GM12801 (cell line): ENCODE results near the gene CSMD2.

Experiments used
- CTCF ChIP-seq: IDR thresholded peaks from one replicate; pipeline ENCODE4 v1.5.1; 2011; ENCODE audit warnings: control low read depth; ENCODE audit not compliant: insufficient read length; ENCODE audit errors: extremely low read depth

CSMD2 gene

GRCh38 chr1:33946836-33947235 is 218.2 kb downstream of the CSMD2 start:
- TF ChIP-seq CTCF: no peak

GRCh38 chr1:33944846-33945245 is 220.2 kb downstream of the CSMD2 start:
- no peak for TF ChIP-seq CTCF

- TF ChIP-seq CTCF: no peak
Measured at GRCh38 chr1:33943978-33944377, 221.1 kb downstream of the CSMD2 start.

- no peak for TF ChIP-seq CTCF
Measured at GRCh38 chr1:33932871-33933270, 232.2 kb downstream of the CSMD2 start.

GRCh38 chr1:33931111-33931475 is 233.9 kb downstream of the CSMD2 start:
- TF ChIP-seq CTCF: no peak

GRCh38 chr1:33930346-33931110 is 234.5 kb downstream of the CSMD2 start:
- TF ChIP-seq CTCF: no peak

GRCh38 chr1:33928251-33928650 is 236.8 kb downstream of the CSMD2 start:
- TF ChIP-seq CTCF: no peak
